GM23248 (cell line): ENCODE measurements around the gene MRO. TPM values are rescaled to one million over a fixed set of nuclear protein-coding genes. Genes with fewer than 3 reads are reported as not detected.

Experiments used
- DNase-seq: peaks from one replicate; pipeline ENCODE4 v3.0.0-alpha.2; 2015
- H2AFZ ChIP-seq: fragments of 200-600 bp; sonication (generic); 2 replicates; pipeline ENCODE4 v1.6.1; 2016; ENCODE audit warnings: antibody characterized with exemption
- H3F3A ChIP-seq: fragments of 200-600 bp; sonication (generic); 2 replicates; pipeline ENCODE4 v1.6.1; 2016; ENCODE audit warnings: mild to moderate bottlenecking, antibody characterized with exemption, mixed run types; ENCODE audit not compliant: insufficient read depth
- H3K27ac ChIP-seq: fragments of 200-600 bp; sonication (generic); 2 replicates; pipeline ENCODE4 v1.5.1; 2016; ENCODE audit warnings: mild to moderate bottlenecking
- H3K27me3 ChIP-seq: fragments of 200-600 bp; sonication (generic); replicated peaks from 2 replicates; pipeline ENCODE4 v1.6.1; 2016; ENCODE audit warnings: mild to moderate bottlenecking; ENCODE audit not compliant: insufficient read depth
- H3K36me3 ChIP-seq: fragments of 200-600 bp; sonication (generic); 2 replicates; pipeline ENCODE4 v1.6.1; 2016; ENCODE audit warnings: low read depth, mild to moderate bottlenecking
- H3K4me1 ChIP-seq: fragments of 200-600 bp; sonication (generic); 2 replicates; pipeline ENCODE4 v1.6.1; 2016; ENCODE audit warnings: mild to moderate bottlenecking; ENCODE audit not compliant: insufficient read depth
- H3K4me2 ChIP-seq: fragments of 200-600 bp; sonication (generic); one replicate; pipeline ENCODE4 v1.6.1; 2016; ENCODE audit warnings: mild to moderate bottlenecking; ENCODE audit not compliant: unreplicated experiment
- H3K4me3 ChIP-seq: fragments of 200-600 bp; sonication (generic); 2 replicates; pipeline ENCODE4 v1.5.1; 2016; ENCODE audit warnings: mild to moderate bottlenecking
- H3K79me2 ChIP-seq: fragments of 200-600 bp; sonication (generic); 2 replicates; pipeline ENCODE4 v1.6.1; 2016; ENCODE audit warnings: mild to moderate bottlenecking; ENCODE audit not compliant: insufficient read depth
- H3K9ac ChIP-seq: fragments of 200-600 bp; sonication (generic); 2 replicates; pipeline ENCODE4 v1.6.1; 2016; ENCODE audit warnings: mild to moderate bottlenecking
- H3K9me2 ChIP-seq: fragments of 200-600 bp; sonication (generic); 2 replicates; pipeline ENCODE4 v1.6.1; 2016; ENCODE audit warnings: mixed run types, mild to moderate bottlenecking, moderate library complexity; ENCODE audit not compliant: insufficient read depth
- H3K9me3 ChIP-seq: fragments of 200-600 bp; sonication (generic); one replicate; pipeline ENCODE4 v1.6.1; 2017; ENCODE audit warnings: low read depth
- H4K20me1 ChIP-seq: fragments of 200-600 bp; sonication (generic); 2 replicates; pipeline ENCODE4 v1.6.0; 2016; ENCODE audit not compliant: insufficient read depth
- EZH2 ChIP-seq: fragments of 200-600 bp; sonication (generic); IDR thresholded peaks from 2 replicates; pipeline ENCODE4 v1.6.1; 2018; ENCODE audit warnings: antibody characterized with exemption, mild to moderate bottlenecking; ENCODE audit not compliant: insufficient read depth, poor library complexity, severe bottlenecking
- EZH2phosphoT487 ChIP-seq: fragments of 200-600 bp; sonication (generic); IDR thresholded peaks from 2 replicates; pipeline ENCODE4 v1.6.1; 2018; ENCODE audit warnings: antibody characterized with exemption, moderate library complexity, mild to moderate bottlenecking, low read depth; ENCODE audit not compliant: insufficient read depth
- WGBS, 2 experiments: methylation state at CpG; one replicate each; pipeline ENCODE4 v1.1.6; 2015 to 2017; ENCODE audit warnings: low lambda C conversion rate in 2 of 2, low coverage in 1 of 2; ENCODE audit errors: missing lambda C conversion rate in 2 of 2; 5-methylcytosine and 5-hydroxymethylcytosine counted together
- in situ Hi-C: fragments of 300-500 bp; cut with MboI; formaldehyde crosslinking; loops from 2 replicates; pipeline ENCODE4 v1.15.0; 2020
- polyA plus RNA-seq: library from polyadenylated mRNA; unstranded; fragments of >200 nt; fragmentation: Nextera tagmentation; extraction: Ambion mirVana; gene quantifications from 2 replicates; pipeline ENCODE4 v1.2.1, GENCODE V29; 2016
- total RNA-seq: library from RNA; depleted of rRNA; stranded (reverse); fragments of >200 nt; shearing (Covaris generic); gene quantifications from 2 replicates; pipeline ENCODE4 v1.2.3, GENCODE V29; 2014

The MRO gene
- total and polyA plus RNA-seq, 2 experiments from 2014 or later: not detected

DNA sequence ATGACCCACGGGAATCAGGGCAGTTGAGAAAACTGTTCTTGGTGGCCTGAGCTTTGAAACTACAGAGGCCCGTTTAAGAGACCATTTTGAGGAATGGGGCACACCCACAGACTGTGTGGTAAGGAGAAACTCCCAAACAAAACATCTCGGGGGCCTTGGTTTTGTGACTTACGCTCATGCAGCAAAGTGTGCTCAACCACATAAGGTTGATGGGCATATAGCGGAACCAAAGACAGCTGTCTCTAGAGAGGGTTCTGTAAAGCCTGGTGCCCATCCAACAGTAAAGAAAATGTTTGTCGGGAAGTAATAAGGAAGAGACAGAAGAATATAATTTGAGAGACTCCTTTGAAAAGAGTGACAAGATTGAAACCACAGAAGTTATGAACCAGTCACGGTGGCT lies 5.4 kb downstream of the MRO start:
- H3K4me1 ChIP-seq: no peaks in the 10 kb centered on the region
- no peaks in the 10 kb centered on the region for H3K9me2 ChIP-seq
- in situ Hi-C loops: no loop called here
- H4K20me1 ChIP-seq: no peaks in the 10 kb centered on the region
- no peaks in the 10 kb centered on the region for H3K36me3 ChIP-seq
- WGBS, 2 experiments: 73 to 74% methylated on average over 7 of the region's 7 CpGs
- TF ChIP-seq EZH2phosphoT487 (no peak), EZH2 (no peak)
- H3F3A ChIP-seq: no peaks in the 10 kb centered on the region
- H2AFZ ChIP-seq: no peak overlapping the region
- H3K4me3 ChIP-seq: no peak overlapping the region
- H3K27ac ChIP-seq: no peak overlapping the region
- no peak for DNase-seq
- H3K4me2 ChIP-seq: no peak overlapping the region
- H3K79me2 ChIP-seq: no peaks in the 10 kb centered on the region
- no peaks in the 10 kb centered on the region for H3K9me3 ChIP-seq
- no peaks in the 10 kb centered on the region for H3K27me3 ChIP-seq
- H3K9ac ChIP-seq: no peak overlapping the region

DNA sequence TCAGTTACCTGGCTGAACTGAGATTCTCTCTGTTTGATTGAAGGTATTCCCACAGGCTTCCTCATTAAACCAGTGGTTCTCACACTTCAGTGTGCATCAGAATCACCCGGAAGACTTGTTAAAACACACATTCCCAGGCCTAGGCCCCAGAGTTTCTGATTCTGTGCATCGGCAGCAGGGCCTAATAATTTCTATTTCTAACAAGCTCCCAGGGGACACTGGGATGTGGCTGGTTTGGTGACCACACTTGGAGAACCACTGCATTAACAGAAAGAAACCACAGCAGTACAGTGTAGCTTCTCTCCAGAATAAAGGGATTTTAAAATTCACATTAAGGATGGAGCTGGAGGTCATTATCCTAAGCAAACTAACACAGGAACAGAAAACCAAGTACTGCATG lies 6.5 kb downstream of the MRO start:
- no peaks in the 10 kb centered on the region for H4K20me1 ChIP-seq
- no peak overlapping the region for H3K9ac ChIP-seq
- H2AFZ ChIP-seq: no peak overlapping the region
- no peak overlapping the region for H3K4me3 ChIP-seq
- no peaks in the 10 kb centered on the region for H3K79me2 ChIP-seq
- H3K27me3 ChIP-seq: no peaks in the 10 kb centered on the region
- H3K4me1 ChIP-seq: no peaks in the 10 kb centered on the region
- no peaks in the 10 kb centered on the region for H3F3A ChIP-seq
- DNase-seq: no peak
- TF ChIP-seq EZH2 (no peak), EZH2phosphoT487 (no peak)
- in situ Hi-C loops: no loop called here
- no peaks in the 10 kb centered on the region for H3K9me2 ChIP-seq
- no peaks in the 10 kb centered on the region for H3K36me3 ChIP-seq
- WGBS, 2 experiments: 69 to 84% methylated on average over 2 of the region's 2 CpGs
- no peak overlapping the region for H3K4me2 ChIP-seq
- no peak overlapping the region for H3K27ac ChIP-seq
- H3K9me3 ChIP-seq: no peaks in the 10 kb centered on the region

DNA sequence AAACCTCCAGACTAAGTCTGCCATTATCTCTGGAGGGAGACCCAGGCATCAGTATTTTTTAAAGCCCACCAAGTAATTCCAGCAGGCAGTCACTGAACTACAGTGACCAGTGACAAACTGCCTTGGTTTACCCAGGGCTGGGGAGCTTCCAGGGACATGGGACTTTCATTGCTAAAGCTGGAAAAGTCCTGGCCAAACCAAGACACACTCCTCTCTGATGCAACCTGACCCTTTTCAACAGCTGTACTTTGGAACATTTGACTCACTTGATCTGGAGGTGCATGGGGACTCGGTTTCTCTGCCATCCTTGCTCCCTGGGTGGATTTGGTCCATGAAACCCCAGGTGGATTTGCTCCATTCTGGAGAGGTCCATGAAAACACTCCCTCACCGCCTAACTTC lies 7.0 kb downstream of the MRO start:
- Histone ChIP-seq H3K79me2 (no peaks in the 10 kb centered on the region), H3K27me3 (no peaks in the 10 kb centered on the region), H3K9me3 (no peaks in the 10 kb centered on the region), H2AFZ (no peak overlapping the region), H3K4me1 (no peaks in the 10 kb centered on the region), H3K9ac (no peak overlapping the region), H3K9me2 (no peaks in the 10 kb centered on the region), H3K36me3 (no peaks in the 10 kb centered on the region), H3F3A (no peaks in the 10 kb centered on the region), H3K4me3 (no peak overlapping the region), H3K27ac (no peak overlapping the region), H4K20me1 (no peaks in the 10 kb centered on the region), H3K4me2 (no peak overlapping the region)
- in situ Hi-C loops: no loop called here
- no peak for TF ChIP-seq EZH2phosphoT487
- no peak for TF ChIP-seq EZH2
- WGBS, 2 experiments: 48 to 57% methylated on average over 2 of the region's 2 CpGs
- no peak for DNase-seq

DNA sequence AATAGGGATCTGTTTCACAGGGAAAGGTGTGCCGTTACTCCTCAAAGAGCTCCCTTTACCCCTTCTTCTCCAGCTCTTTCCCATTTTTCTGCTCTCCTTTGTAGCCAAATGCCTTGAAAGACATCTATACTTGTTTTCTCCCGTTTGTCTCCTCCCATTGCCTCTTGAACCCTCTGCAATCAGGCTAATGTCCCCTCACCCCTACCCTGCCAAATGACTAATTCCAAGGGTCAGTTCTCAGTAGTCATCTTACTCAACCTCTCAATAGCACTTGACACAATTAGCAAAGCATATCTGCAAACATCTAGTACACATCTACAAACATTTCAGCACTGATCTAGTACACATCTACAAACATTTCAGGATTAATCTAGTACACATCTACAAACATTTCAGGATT lies 12.6 kb downstream of the MRO start:
- Histone ChIP-seq H2AFZ (no peak overlapping the region), H3K9ac (no peak overlapping the region), H3K9me2 (no peaks in the 10 kb centered on the region), H3K27me3 (peaks cover 2% of the 10 kb centered on the region; the same call in 1 of the 2 replicates), H3K4me3 (no peak overlapping the region), H3K4me2 (no peak overlapping the region), H3F3A (no peaks in the 10 kb centered on the region), H3K9me3 (no peaks in the 10 kb centered on the region), H3K36me3 (no peaks in the 10 kb centered on the region), H3K27ac (no peak overlapping the region), H3K79me2 (no peaks in the 10 kb centered on the region), H4K20me1 (no peaks in the 10 kb centered on the region), H3K4me1 (no peaks in the 10 kb centered on the region)
- 28 to 31% methylated on average over 2 of the region's 2 CpGs for WGBS, 2 experiments
- TF ChIP-seq EZH2phosphoT487 (no peak), EZH2 (no peak)
- in situ Hi-C loops: no loop called here
- no peak for DNase-seq

DNA sequence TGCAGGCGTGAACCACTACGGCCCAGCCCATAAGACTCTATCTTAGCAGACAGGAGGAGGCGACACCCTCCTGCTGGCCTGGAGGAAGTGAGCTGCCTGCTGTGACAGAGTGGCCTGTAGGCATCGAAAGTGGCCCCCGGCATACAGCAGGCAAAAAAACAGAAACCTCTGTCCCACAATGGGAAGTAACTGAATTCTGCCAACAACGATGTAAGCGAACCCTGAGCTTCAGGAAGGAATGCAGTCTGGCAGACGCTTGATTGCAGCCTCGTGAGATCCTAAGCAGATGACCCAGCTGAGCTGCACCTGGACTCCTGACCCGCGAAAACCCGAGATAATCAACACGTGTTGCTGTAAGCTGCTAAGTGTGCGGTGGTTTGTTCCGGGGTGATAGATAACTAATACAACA lies 13.6 kb downstream of the MRO start:
- Histone ChIP-seq H3K9me2 (no peaks in the 10 kb centered on the region), H3K27me3 (peaks cover 2% of the 10 kb centered on the region; the same call in 1 of the 2 replicates), H4K20me1 (no peaks in the 10 kb centered on the region), H3K9me3 (no peaks in the 10 kb centered on the region), H3K9ac (no peak overlapping the region), H3K4me1 (no peaks in the 10 kb centered on the region), H3K36me3 (no peaks in the 10 kb centered on the region), H3K4me3 (no peak overlapping the region), H3F3A (no peaks in the 10 kb centered on the region), H3K27ac (no peak overlapping the region), H2AFZ (no peak overlapping the region), H3K4me2 (no peak overlapping the region), H3K79me2 (no peaks in the 10 kb centered on the region)
- DNase-seq: no peak
- in situ Hi-C loops: no loop called here
- WGBS, 2 experiments: 45% methylated on average over 15 of the region's 15 CpGs
- no peak for TF ChIP-seq EZH2
- TF ChIP-seq EZH2phosphoT487: no peak
